C1 segment of cervical spinal cord (tissue), 14 donors: ENCODE results near the gene SERP2.

ENCODE experiments used
- DNase-seq, 14 donors: peaks; one replicate each; lab custom pipeline; 2025; lab: John Stamatoyannopoulos, UW

SERP2 gene

GRCh38 chr13:44434766-44435141 lies 61.1 kb downstream of the SERP2 start:
- DNase-seq: no peak

DNA sequence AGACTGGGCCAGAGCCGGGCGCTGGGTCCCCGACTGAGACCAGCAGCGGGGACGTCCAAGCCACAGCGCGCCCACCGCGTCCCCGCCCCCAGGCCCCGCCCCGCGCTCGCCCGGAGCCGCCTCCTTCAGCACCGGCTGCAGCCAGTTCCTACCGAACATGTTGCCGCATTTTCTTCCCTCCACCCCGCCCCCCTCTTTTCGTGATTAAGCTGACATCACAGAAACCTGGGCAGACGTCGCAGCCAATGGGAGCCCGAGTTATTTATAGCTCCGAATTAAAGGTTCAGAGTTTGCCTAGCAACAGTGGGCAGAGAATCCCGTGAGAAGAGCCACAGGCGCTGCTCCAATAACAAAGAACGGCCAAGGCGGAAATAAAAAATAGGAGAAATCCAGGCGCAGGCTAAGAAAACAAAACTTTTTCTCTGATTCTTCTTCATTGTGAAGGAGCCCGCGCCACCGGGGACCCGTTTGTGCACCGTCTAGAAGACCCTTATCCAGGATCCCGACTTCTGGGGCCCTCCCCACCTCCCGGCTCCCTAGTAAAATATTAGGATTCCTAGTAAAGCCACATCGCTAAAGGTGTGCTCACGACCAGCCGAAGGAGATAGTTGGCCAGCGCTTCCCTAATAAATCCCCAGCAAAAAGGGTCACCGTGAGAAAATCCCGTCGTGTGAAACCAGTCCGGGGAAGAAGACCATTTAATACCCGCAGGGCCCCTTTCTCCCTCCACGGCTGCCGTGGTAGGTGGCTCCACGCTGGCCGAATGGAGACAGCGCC lies 61.7 kb downstream of the SERP2 start:
- peak; percentile 45 to 98 (median 88) for DNase-seq

DNA sequence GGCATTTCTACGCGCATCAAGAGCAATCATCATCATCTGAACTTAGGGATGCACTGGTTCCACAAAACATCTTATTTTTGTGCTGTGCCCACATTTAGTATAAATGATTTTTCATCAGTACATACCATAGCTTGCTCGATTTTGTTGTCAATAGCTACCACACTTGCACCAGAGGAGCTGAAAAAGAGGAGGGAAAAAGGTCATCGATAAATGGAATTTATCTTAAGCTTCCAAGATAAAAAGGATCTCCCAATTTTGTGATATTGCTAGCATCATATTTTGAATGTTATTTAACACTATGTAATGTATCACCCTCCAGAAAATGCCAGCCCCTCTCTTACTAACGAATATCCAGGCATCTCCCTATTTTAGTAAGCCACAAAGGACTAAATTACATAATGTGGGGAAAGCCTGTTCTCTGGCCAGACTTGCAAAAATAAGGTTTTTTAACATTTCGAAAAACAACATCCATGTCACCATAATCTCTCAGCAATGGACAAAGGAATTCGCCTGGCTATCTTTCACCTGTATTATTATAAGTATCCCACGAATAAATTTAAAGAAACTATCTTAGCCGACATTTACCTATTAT lies 62.4 kb downstream of the SERP2 start:
- DNase-seq: peak in 1 of 14 donors; percentile 30

DNA sequence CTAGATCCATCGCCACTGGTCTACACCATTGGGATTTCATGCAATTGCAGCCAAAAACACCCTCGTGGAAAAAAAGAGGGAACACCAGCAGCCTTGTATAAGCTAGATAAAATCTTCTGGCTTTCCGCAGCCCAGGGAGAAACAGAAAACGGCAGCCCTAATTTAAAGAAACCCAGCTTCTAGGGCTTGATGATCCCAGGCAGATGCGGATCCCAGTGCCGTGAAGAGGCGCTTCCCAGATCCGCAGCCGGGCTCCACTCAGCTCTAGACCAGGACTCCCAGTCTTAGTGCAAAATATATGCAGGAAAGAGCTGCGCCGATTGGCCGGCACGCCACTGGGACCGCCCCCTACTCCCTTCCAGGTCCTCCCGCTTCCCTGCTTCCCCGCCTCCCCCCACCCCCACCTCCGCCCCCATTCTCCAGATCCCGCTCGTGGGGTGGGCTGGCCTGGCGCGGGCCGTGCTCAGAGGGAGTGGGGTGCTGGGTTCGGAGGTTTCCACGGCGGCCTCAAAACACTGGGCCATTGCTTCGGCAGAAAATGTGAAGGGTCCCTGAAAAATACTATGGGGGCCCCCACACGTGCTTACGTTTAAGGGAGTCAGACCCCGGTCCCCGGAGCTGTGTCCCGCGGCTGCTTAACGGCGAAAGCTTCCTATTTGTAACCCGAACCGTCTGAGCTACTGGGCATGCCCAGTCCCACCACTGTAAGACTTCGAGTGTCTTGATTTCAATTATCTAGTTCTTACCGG lies 63.1 kb downstream of the SERP2 start:
- peak; percentile 66 to 97 (median 91) for DNase-seq

DNA sequence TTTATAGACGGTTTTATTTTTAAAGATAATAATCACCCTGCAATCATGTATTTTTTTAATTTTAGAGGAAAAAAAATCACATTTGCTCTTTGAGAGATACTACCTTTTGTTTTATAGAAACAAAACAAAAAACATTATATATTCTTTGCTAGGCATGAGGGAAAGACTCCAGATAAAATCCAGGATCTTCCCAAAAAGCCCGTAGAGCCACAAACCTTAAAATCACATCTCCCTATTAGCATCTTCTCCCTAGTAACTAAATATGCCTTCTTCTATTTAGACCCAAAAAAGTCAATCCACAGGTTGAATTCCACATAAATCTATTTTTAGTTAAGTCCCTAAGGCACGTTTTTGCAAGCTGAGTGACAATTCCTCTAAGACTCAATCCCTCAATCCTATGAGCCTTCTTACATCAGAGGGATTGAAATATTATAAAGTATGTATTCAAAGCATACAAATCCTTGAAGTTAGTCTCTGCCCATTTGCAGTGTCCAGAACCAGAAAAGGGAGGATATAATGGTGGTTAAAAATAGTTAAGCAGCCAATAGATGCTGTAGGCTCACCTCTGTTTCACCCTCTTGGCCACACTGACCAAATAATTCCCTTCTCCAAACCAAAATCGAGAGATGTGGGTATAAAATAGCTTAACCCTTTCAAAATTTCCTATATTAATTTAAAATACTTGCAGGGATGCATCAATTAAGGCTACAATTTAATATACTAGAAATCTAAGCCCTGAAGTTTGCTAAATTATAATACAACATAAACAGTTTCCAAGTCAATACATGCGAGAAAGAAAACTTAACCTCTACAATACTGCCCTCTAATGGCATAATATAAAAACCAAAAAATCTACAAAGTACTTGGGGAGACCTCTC lies 64.0 kb downstream of the SERP2 start:
- DNase-seq: peak in 2 of 14 donors; percentile 13 to 73

GRCh38 chr13:44438234-44438579 lies 64.6 kb downstream of the SERP2 start:
- DNase-seq: no peak

- no peak for DNase-seq
Measured at GRCh38 chr13:44439452-44440024, 65.9 kb downstream of the SERP2 start.

GRCh38 chr13:44440046-44440608 lies 66.5 kb downstream of the SERP2 start:
- no peak for DNase-seq
